ENCODE results near the gene NFATC2. TPM values are rescaled to one million over a fixed set of nuclear protein-coding genes. Genes with fewer than 3 reads are reported as not detected.

The NFATC2 gene
- total RNA-seq: 1 to 10 TPM; 4.3 to 8.4 TPM

DNA sequence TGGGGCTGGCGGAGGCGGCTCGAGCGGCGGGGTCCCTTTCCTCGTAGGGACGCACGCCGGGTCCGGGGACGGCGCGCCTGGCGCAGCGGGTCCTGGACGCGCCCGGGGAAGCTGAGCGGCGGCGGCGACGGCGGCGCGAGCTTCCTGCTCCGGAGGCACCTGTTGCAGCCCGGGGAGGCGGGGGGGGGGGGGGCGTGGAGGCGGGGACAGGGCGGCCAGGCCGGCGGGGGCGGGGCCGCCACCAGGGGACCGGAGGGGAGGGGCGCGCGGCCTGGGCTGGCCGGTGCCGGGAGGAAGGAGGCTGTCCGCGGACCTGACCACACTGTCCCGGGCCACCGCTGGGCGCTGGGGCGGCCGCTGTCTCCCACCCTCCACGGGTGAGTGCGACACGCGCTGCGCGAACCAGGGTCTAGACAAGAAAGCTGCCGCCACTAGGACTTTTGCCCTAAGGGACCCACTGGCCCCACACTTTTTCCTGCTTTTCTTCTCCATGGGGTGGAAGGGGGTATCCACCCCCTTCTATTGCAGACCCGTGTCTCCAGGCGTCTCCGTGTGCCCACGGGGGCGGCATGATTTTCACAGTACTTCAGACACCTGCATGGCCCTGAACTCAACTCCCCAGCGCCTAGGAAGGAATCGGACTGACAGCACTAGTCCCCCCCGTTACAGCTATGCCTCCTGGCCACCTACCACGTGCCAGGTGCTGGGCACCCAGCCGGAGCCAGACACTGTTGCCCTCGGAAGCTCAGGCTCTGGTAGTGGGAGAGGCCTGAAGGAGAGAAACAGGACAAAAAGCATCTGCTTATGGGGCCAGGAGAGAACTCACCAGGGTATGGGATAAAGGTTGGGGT, at the start of gene NFATC2:
Gene NFATC2, minus strand, starts transcription at position 149 of the 851 bp plus-strand sequence. CDS start 220 bp downstream, outside the sequence.
- Histone ChIP-seq H3K36me3 (no peaks in the 10 kb centered on the region), H3K27me3 (replicated peaks; ENCODE audit: insufficient read depth) (no peaks in the 10 kb centered on the region), H3K9me3 (no peaks in the 10 kb centered on the region), H3K27ac (peak within 1 kb of the TSS; percentile 23 to 47), H3K4me3 (peak within 1 kb of the TSS; percentile 29 to 36), H3K4me1 (replicated peaks) (peaks cover 7% of the 10 kb centered on the region)
- DNase-seq (ENCODE audit: low spot score): no peak
- no peak for TF ChIP-seq POLR2A (IDR thresholded peaks at IDR 0.05)
- TF ChIP-seq, protein P1, sequence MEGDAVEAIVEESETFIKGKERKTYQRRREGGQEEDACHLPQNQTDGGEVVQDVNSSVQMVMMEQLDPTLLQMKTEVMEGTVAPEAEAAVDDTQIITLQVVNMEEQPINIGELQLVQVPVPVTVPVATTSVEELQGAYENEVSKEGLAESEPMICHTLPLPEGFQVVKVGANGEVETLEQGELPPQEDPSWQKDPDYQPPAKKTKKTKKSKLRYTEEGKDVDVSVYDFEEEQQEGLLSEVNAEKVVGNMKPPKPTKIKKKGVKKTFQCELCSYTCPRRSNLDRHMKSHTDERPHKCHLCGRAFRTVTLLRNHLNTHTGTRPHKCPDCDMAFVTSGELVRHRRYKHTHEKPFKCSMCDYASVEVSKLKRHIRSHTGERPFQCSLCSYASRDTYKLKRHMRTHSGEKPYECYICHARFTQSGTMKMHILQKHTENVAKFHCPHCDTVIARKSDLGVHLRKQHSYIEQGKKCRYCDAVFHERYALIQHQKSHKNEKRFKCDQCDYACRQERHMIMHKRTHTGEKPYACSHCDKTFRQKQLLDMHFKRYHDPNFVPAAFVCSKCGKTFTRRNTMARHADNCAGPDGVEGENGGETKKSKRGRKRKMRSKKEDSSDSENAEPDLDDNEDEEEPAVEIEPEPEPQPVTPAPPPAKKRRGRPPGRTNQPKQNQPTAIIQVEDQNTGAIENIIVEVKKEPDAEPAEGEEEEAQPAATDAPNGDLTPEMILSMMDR (IDR thresholded peaks at IDR 0.05): peak in 1 of 4 experiments; percentile 3
- WGBS: 5% methylated on average over 37 of the region's 67 CpGs
- intact Hi-C loops (cut with DNase I): no loop called here

DNA sequence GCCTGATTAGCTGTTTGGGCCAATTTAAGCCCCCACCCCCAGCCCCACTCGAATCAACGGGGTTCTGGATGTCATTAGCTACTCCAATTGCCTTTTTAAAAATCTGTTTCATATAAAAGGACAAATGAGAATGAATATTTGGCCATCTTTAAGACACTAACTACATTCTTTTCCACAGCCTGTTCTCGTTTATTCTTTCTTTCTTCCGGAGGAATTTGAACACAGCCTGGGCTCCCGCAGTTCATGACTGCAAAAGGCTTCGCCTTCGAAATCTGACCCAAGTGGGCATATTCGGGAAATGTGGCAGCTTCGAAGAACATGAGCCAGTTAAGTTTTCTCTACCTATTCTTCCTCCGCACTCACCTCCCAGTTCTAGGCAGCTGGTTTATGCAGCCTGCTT, 49.4 kb upstream of the NFATC2 start:
- TF ChIP-seq POLR2A (IDR thresholded peaks at IDR 0.05) (no peak), POLR2AphosphoS5 (IDR thresholded peaks at IDR 0.05) (no peak)
- TF ChIP-seq, protein P1 (IDR thresholded peaks at IDR 0.05): no peak
- intact Hi-C loops (cut with DNase I): loop anchor here (5.0 to 10.0 kb wide), 2 partner anchors 145 to 607 kb away; no protein-coding TSS in a partner anchor
- Histone ChIP-seq H3K36me3 (no peaks in the 10 kb centered on the region), H3K4me3 (no peak overlapping the region), H3K9me3 (no peaks in the 10 kb centered on the region), H3K27me3 (replicated peaks; ENCODE audit: insufficient read depth) (no peaks in the 10 kb centered on the region), H3K27ac (no peak overlapping the region), H3K4me1 (replicated peaks) (no peaks in the 10 kb centered on the region)
- no peak for DNase-seq (ENCODE audit: low spot score)
- WGBS: 77% methylated on average over 10 of the region's 10 CpGs

DNA sequence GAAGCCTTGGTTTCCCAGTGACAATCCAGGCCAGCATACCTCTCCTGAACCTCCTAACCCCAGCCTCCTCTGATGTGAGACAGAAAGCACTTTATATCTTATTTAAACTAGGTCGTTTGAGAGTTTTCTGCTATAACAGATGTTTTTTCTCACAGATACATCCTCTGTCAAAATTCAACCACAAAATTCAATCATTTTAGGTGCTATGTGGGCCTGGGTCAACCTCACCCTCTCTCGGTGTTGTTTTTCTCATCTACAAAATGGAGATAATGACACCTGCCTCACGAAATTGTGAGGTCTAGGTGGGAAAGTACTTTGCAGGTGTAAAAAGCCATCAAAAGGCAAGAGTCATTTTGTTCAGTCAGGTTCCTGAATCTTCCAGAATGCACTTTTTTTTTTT, 46.2 kb upstream of the NFATC2 start:
- TF ChIP-seq, protein P1 (IDR thresholded peaks at IDR 0.05): no peak
- TF ChIP-seq POLR2A (IDR thresholded peaks at IDR 0.05) (no peak), POLR2AphosphoS5 (IDR thresholded peaks at IDR 0.05) (no peak)
- Histone ChIP-seq H3K27ac (no peak overlapping the region), H3K27me3 (replicated peaks; ENCODE audit: insufficient read depth) (no peaks in the 10 kb centered on the region), H3K9me3 (no peaks in the 10 kb centered on the region), H3K4me1 (replicated peaks) (no peaks in the 10 kb centered on the region), H3K36me3 (no peaks in the 10 kb centered on the region), H3K4me3 (no peak overlapping the region)
- DNase-seq (ENCODE audit: low spot score): no peak
- 75% methylated on average over 3 of the region's 3 CpGs for WGBS
- intact Hi-C loops (cut with DNase I): no loop called here

DNA sequence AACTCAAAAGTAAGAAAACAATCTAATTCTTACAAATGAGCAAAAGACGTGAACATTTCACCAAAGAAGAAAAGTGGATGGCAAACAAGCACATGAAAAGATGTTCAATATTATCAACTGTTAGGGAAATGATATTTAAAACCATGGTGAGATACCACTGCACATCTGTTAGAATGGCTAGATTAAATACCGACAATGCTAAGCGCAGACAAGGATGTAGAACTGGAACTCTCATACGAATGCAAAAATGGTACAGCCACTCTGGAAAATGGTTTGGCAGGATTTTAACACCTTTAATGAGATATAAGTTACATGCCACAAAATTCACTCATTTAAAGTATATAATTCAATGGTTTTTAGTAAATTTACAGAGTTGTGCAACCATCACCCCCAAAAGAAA, 44.6 kb upstream of the NFATC2 start:
- Histone ChIP-seq H3K4me3 (no peak overlapping the region), H3K27ac (no peak overlapping the region), H3K4me1 (replicated peaks) (no peaks in the 10 kb centered on the region), H3K36me3 (no peaks in the 10 kb centered on the region), H3K9me3 (no peaks in the 10 kb centered on the region), H3K27me3 (replicated peaks; ENCODE audit: insufficient read depth) (no peaks in the 10 kb centered on the region)
- TF ChIP-seq POLR2AphosphoS5 (IDR thresholded peaks at IDR 0.05) (no peak), POLR2A (IDR thresholded peaks at IDR 0.05) (no peak)
- TF ChIP-seq, protein P1 (IDR thresholded peaks at IDR 0.05): no peak
- 98% methylated on average over 4 of the region's 4 CpGs for WGBS
- intact Hi-C loops (cut with DNase I): no loop called here
- no peak for DNase-seq (ENCODE audit: low spot score)

DNA sequence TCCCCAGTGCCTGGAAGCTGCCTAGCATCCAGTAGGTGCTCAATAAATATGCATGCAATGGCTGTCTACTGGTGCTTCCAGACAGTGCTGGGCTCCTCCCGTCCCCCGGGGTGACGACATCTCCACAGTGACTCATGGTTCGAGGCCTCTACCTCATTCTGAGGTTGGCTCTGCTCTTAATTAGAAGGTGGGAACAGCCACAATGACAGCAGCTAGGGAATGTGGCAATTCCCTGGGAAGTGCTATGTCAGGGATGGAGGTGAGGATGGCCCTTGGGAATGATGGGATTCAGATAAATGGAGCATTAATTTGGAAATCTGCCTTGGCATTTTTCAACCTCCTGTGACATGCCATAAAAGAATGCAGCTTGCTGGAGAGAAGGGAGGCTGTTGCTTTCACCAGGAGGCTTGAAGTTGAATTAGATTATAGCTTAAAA, 43.5 kb upstream of the NFATC2 start:
- DNase-seq (ENCODE audit: low spot score): no peak
- Histone ChIP-seq H3K4me1 (replicated peaks) (no peaks in the 10 kb centered on the region), H3K4me3 (no peak overlapping the region), H3K27me3 (replicated peaks; ENCODE audit: insufficient read depth) (no peaks in the 10 kb centered on the region), H3K36me3 (no peaks in the 10 kb centered on the region), H3K9me3 (no peaks in the 10 kb centered on the region), H3K27ac (no peak overlapping the region)
- 91% methylated on average over 4 of the region's 4 CpGs for WGBS
- intact Hi-C loops (cut with DNase I): no loop called here
- no peak for TF ChIP-seq POLR2AphosphoS5 (IDR thresholded peaks at IDR 0.05)
- TF ChIP-seq, protein P1 (IDR thresholded peaks at IDR 0.05): no peak
- no peak for TF ChIP-seq POLR2A (IDR thresholded peaks at IDR 0.05)
